Suprapubic skin (tissue), 4 donors: ENCODE results near the gene DGLUCY. TPM values are rescaled to one million over a fixed set of nuclear protein-coding genes. Genes with fewer than 3 reads are reported as not detected.

ENCODE experiments used
- DNase-seq, 2 donors: peaks; one replicate each; pipeline ENCODE4 v3.0.0-alpha.2; 2019; ENCODE audit warnings: low spot score in 2 of 2
- H3K27ac ChIP-seq: fragments of 200-600 bp; sonication (generic); one replicate; pipeline ENCODE4 v1.5.1; 2019
- H3K27me3 ChIP-seq: fragments of 200-600 bp; sonication (generic); one replicate; pipeline ENCODE4 v1.5.1; 2019
- H3K36me3 ChIP-seq: fragments of 200-600 bp; sonication (generic); one replicate; pipeline ENCODE4 v1.5.1; 2019
- H3K4me1 ChIP-seq: fragments of 200-600 bp; sonication (generic); one replicate; pipeline ENCODE4 v1.5.1; 2019
- H3K4me3 ChIP-seq: fragments of 200-600 bp; sonication (generic); one replicate; pipeline ENCODE4 v1.5.1; 2019; ENCODE audit warnings: mild to moderate bottlenecking
- H3K9me3 ChIP-seq: fragments of 200-600 bp; sonication (generic); one replicate; pipeline ENCODE4 v1.5.1; 2019
- EP300 ChIP-seq: sonication (generic); formaldehyde crosslinking; IDR thresholded peaks from one replicate; pipeline ENCODE4 v1.6.1; 2017; ENCODE audit warnings: antibody characterized with exemption
- POLR2A ChIP-seq, 2 donors: fragments of 450-650 bp; IDR thresholded peaks; one replicate each; pipeline ENCODE4 v1.6.1; 2017; ENCODE audit warnings: antibody characterized with exemption in 2 of 2, mild to moderate bottlenecking in 2 of 2, moderate library complexity in 2 of 2
- POLR2AphosphoS5 ChIP-seq, 3 donors: sonication (generic); formaldehyde crosslinking; IDR thresholded peaks; one replicate each; pipeline ENCODE4 v1.6.1; 2017; ENCODE audit warnings: antibody characterized with exemption in 3 of 3
- WGBS: methylation state at CpG from one replicate; pipeline ENCODE4 v1.1.5; 2018; 5-methylcytosine and 5-hydroxymethylcytosine counted together
- total RNA-seq, 4 donors: library from RNA; depleted of rRNA; stranded (reverse); fragments of >200 nt; gene quantifications; one replicate each; pipeline ENCODE4 v1.1.0, GENCODE V29; 2016
- TF ChIP-seq, protein P1 (sequence below), 2 donors: fragments of 200-600 bp in 1 of 2; fragments of 450-650 bp in 1 of 2; sonication (generic) in 1 of 2; IDR thresholded peaks; one replicate each; pipeline ENCODE4 v1.5.1; 2016 to 2019; ENCODE audit warnings: antibody characterized with exemption in 2 of 2, mild to moderate bottlenecking in 1 of 2, moderate library complexity in 1 of 2

Gene DGLUCY
- total RNA-seq, 4 donors from 2014 or later: 54.0 to 94.9 (median 69.3) TPM

GRCh38 chr14:91146661-91147060 lies 32.8 kb downstream of the DGLUCY start:
- no peak for TF ChIP-seq POLR2AphosphoS5 (IDR thresholded peaks at IDR 0.05)
- no peak for TF ChIP-seq EP300
- TF ChIP-seq POLR2A (IDR thresholded peaks at IDR 0.05): no peak
- TF ChIP-seq, protein P1, sequence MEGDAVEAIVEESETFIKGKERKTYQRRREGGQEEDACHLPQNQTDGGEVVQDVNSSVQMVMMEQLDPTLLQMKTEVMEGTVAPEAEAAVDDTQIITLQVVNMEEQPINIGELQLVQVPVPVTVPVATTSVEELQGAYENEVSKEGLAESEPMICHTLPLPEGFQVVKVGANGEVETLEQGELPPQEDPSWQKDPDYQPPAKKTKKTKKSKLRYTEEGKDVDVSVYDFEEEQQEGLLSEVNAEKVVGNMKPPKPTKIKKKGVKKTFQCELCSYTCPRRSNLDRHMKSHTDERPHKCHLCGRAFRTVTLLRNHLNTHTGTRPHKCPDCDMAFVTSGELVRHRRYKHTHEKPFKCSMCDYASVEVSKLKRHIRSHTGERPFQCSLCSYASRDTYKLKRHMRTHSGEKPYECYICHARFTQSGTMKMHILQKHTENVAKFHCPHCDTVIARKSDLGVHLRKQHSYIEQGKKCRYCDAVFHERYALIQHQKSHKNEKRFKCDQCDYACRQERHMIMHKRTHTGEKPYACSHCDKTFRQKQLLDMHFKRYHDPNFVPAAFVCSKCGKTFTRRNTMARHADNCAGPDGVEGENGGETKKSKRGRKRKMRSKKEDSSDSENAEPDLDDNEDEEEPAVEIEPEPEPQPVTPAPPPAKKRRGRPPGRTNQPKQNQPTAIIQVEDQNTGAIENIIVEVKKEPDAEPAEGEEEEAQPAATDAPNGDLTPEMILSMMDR (IDR thresholded peaks at IDR 0.05): no peak
- H3K4me1 ChIP-seq: peaks cover 17% of the 10 kb centered on the region
- no peaks in the 10 kb centered on the region for H3K9me3 ChIP-seq
- H3K27ac ChIP-seq: no peak overlapping the region
- no peak overlapping the region for H3K4me3 ChIP-seq
- H3K27me3 ChIP-seq: no peaks in the 10 kb centered on the region
- no peak for DNase-seq
- peaks cover 22% of the 10 kb centered on the region for H3K36me3 ChIP-seq
- 94% methylated on average over 5 of the region's 5 CpGs for WGBS

DNA sequence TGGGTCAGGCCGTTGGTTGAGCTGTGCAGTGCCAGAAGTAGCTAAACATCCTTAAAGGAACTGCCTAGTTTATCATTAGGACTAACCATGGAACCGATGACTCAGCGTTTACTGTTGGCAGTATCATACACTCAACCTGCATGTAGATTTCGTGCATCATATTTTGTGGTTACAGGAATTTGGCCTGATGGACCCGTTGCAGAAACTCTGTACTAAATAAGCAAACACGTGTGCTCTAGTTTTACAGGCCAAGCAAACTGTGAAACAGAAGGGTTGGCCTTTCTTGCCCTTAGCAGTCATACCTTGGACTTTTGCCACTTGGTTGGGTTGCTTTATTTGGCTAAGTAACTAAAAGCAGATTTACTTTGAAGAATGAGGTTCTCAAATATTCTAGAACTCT lies 35.6 kb downstream of the DGLUCY start:
- H3K4me1 ChIP-seq: peaks cover 17% of the 10 kb centered on the region

GRCh38 chr14:91152499-91152898 lies 38.6 kb downstream of the DGLUCY start:
- no peak overlapping the region for H3K27ac ChIP-seq
- H3K27me3 ChIP-seq: no peaks in the 10 kb centered on the region

More for the DNA sequence above, 35.6 kb downstream of the DGLUCY start:
- WGBS: 7% methylated on average over 6 of the region's 6 CpGs
- Histone ChIP-seq H3K9me3 (no peaks in the 10 kb centered on the region), H3K4me3 (no peak overlapping the region), H3K27me3 (no peaks in the 10 kb centered on the region), H3K27ac (no peak overlapping the region), H3K36me3 (peaks cover 22% of the 10 kb centered on the region)
- TF ChIP-seq EP300 (peak; percentile 33), POLR2AphosphoS5 (IDR thresholded peaks at IDR 0.05) (no peak), POLR2A (IDR thresholded peaks at IDR 0.05) (no peak)
- TF ChIP-seq, protein P1 (IDR thresholded peaks at IDR 0.05): no peak
- no peak for DNase-seq

GRCh38 chr14:91153360-91153759 lies 39.5 kb downstream of the DGLUCY start:
- 90% methylated on average over 7 of the region's 9 CpGs for WGBS
- H3K27ac ChIP-seq: no peak overlapping the region
- no peak for DNase-seq
- H3K27me3 ChIP-seq: no peaks in the 10 kb centered on the region
- TF ChIP-seq EP300 (no peak), POLR2A (IDR thresholded peaks at IDR 0.05) (no peak), POLR2AphosphoS5 (IDR thresholded peaks at IDR 0.05) (no peak)
- TF ChIP-seq, protein P1 (IDR thresholded peaks at IDR 0.05): no peak
- no peaks in the 10 kb centered on the region for H3K9me3 ChIP-seq
- H3K4me3 ChIP-seq: no peak overlapping the region
- peaks cover 30% of the 10 kb centered on the region for H3K4me1 ChIP-seq
- peaks cover 6% of the 10 kb centered on the region for H3K36me3 ChIP-seq

More at GRCh38 chr14:91152499-91152898, 38.6 kb downstream of the DGLUCY start:
- WGBS: 77% methylated on average over 2 of the region's 2 CpGs
- no peak for DNase-seq
- no peak for TF ChIP-seq POLR2A (IDR thresholded peaks at IDR 0.05)
- no peak for TF ChIP-seq EP300
- TF ChIP-seq, protein P1 (IDR thresholded peaks at IDR 0.05): no peak
- no peak for TF ChIP-seq POLR2AphosphoS5 (IDR thresholded peaks at IDR 0.05)
- H3K36me3 ChIP-seq: no peaks in the 10 kb centered on the region
- H3K4me3 ChIP-seq: no peak overlapping the region
- peaks cover 24% of the 10 kb centered on the region for H3K4me1 ChIP-seq
- no peaks in the 10 kb centered on the region for H3K9me3 ChIP-seq

GRCh38 chr14:91154851-91155625 lies 41.2 kb downstream of the DGLUCY start:
- no peak overlapping the region for H3K27ac ChIP-seq
- TF ChIP-seq EP300 (no peak), POLR2A (IDR thresholded peaks at IDR 0.05) (no peak), POLR2AphosphoS5 (IDR thresholded peaks at IDR 0.05) (no peak)
- TF ChIP-seq, protein P1 (IDR thresholded peaks at IDR 0.05): no peak
- peaks cover 20% of the 10 kb centered on the region for H3K36me3 ChIP-seq
- peaks cover 17% of the 10 kb centered on the region for H3K4me1 ChIP-seq
- WGBS: 48% methylated on average over 16 of the region's 16 CpGs
- DNase-seq: no peak
- H3K4me3 ChIP-seq: no peak overlapping the region
- H3K9me3 ChIP-seq: no peaks in the 10 kb centered on the region
- H3K27me3 ChIP-seq: no peaks in the 10 kb centered on the region
